Left ventricle myocardium inferior (tissue), 1 donor: ENCODE results near the gene TMEM95. TPM values are rescaled to one million over a fixed set of nuclear protein-coding genes. Genes with fewer than 3 reads are reported as not detected.

Experiments
- DNase-seq: peaks from one replicate; pipeline ENCODE4 v3.0.0-alpha.2; 2020
- H3K27ac ChIP-seq: fragments of 200-600 bp; replicated peaks from 2 replicates; pipeline ENCODE4 v1.8.0; 2021
- H3K27me3 ChIP-seq: fragments of 200-600 bp; 2 replicates; pipeline ENCODE4 v1.8.0; 2021; ENCODE audit warnings: low read depth
- H3K36me3 ChIP-seq: fragments of 200-600 bp; 2 replicates; pipeline ENCODE4 v1.8.0; 2021
- H3K4me1 ChIP-seq: fragments of 200-600 bp; 2 replicates; pipeline ENCODE4 v1.8.0; 2021
- H3K4me3 ChIP-seq: fragments of 200-600 bp; 2 replicates; pipeline ENCODE4 v1.8.0; 2021; ENCODE audit warnings: mild to moderate bottlenecking, moderate library complexity
- H3K9me3 ChIP-seq: fragments of 200-600 bp; replicated peaks from 2 replicates; pipeline ENCODE4 v1.8.0; 2021
- CTCF ChIP-seq: fragments of 200-600 bp; IDR thresholded peaks from 2 replicates; pipeline ENCODE4 v1.8.0; 2021; ENCODE audit warnings: antibody characterized with exemption, mild to moderate bottlenecking, borderline replicate concordance
- intact Hi-C: fragments of 100-400 bp; cut with micrococcal nuclease; formaldehyde crosslinking; loops from one replicate; pipeline ENCODE4 v1.11.0; 2022
- total RNA-seq: library from RNA; stranded (reverse); fragmentation: NEBNext Ultra II Directional; extraction: Animal tissue kit (Norgen Biotek cat#: 25700); gene quantifications from one replicate; pipeline ENCODE4 v1.2.1, GENCODE V29; 2021
- donor health status: DM: no; HTN: yes; CAD: no; lungs with severe emphysema.

The TMEM95 gene
- total RNA-seq, 1 donor from 2014 or later: not detected

GRCh38 chr17:7327056-7327455 is 27.9 kb upstream of the TMEM95 start:
- no peak for TF ChIP-seq CTCF
- Histone ChIP-seq H3K36me3 (peaks cover 46% of the 10 kb centered on the region), H3K27ac (no peak overlapping the region), H3K27me3 (no peaks in the 10 kb centered on the region), H3K9me3 (no peaks in the 10 kb centered on the region), H3K4me3 (no peak overlapping the region), H3K4me1 (peaks cover 28% of the 10 kb centered on the region)
- intact Hi-C loops: no loop called here
- DNase-seq: no peak

GRCh38 chr17:7327501-7327900 is 27.5 kb upstream of the TMEM95 start:
- Histone ChIP-seq H3K36me3 (peaks cover 41% of the 10 kb centered on the region), H3K27ac (no peak overlapping the region), H3K4me1 (peaks cover 28% of the 10 kb centered on the region), H3K27me3 (no peaks in the 10 kb centered on the region), H3K4me3 (no peak overlapping the region), H3K9me3 (no peaks in the 10 kb centered on the region)
- TF ChIP-seq CTCF: no peak
- intact Hi-C loops: no loop called here
- no peak for DNase-seq

GRCh38 chr17:7328009-7328408 is 26.9 kb upstream of the TMEM95 start:
- H3K4me3 ChIP-seq: peak overlapping the region; percentile 94
- peaks cover 28% of the 10 kb centered on the region for H3K4me1 ChIP-seq
- no peaks in the 10 kb centered on the region for H3K9me3 ChIP-seq
- no peak for TF ChIP-seq CTCF
- H3K36me3 ChIP-seq: peaks cover 36% of the 10 kb centered on the region
- intact Hi-C loops: no loop called here
- DNase-seq: no peak
- no peaks in the 10 kb centered on the region for H3K27me3 ChIP-seq
- peak overlapping the region; percentile 94 for H3K27ac ChIP-seq

- DNase-seq: no peak
- Histone ChIP-seq H3K4me3 (peak within 1 kb of the TSS; percentile 94), H3K9me3 (no peaks in the 10 kb centered on the region), H3K4me1 (peaks cover 28% of the 10 kb centered on the region), H3K27ac (peak within 1 kb of the TSS; percentile 94), H3K27me3 (peaks cover 6% of the 10 kb centered on the region), H3K36me3 (peaks cover 27% of the 10 kb centered on the region)
- no peak for TF ChIP-seq CTCF
- intact Hi-C loops: no loop called here
These were observed 26.0 kb upstream of the TMEM95 start, which contains the start of gene NEURL4 for GRCh38 chr17:7328840-7329373. TSS of gene NEURL4 (minus strand) at chr17:7329335. CDS start at chr17:7329312, 23 bp downstream.

GRCh38 chr17:7329374-7329996 is 25.5 kb upstream of the TMEM95 start:
- H3K27me3 ChIP-seq: peaks cover 12% of the 10 kb centered on the region
- peaks cover 22% of the 10 kb centered on the region for H3K36me3 ChIP-seq
- H3K4me3 ChIP-seq: peak overlapping the region; percentile 94
- peak; percentile 99 for DNase-seq
- peaks cover 28% of the 10 kb centered on the region for H3K4me1 ChIP-seq
- TF ChIP-seq CTCF: peak; percentile 15
- intact Hi-C loops: no loop called here
- H3K9me3 ChIP-seq: no peaks in the 10 kb centered on the region
- H3K27ac ChIP-seq: peak overlapping the region; percentile 94
